Left renal cortex interstitium (tissue), 4 donors: ENCODE measurements around the gene CCDC184. TPM values are rescaled to one million over a fixed set of nuclear protein-coding genes. Genes with fewer than 3 reads are reported as not detected.

ENCODE experiments used
- DNase-seq, 4 donors: peaks; one replicate each; pipeline ENCODE4 v3.0.0-alpha.2; 2013; ENCODE audit warnings: low read depth in 4 of 4, low spot score in 2 of 4, missing footprints in 1 of 4
- polyA plus RNA-seq, 4 donors: library from polyadenylated mRNA; unstranded; fragments of 120-200 nt; gene quantifications; one replicate each; pipeline ENCODE4 v1.2.1, GENCODE V29; 2013; ENCODE audit not compliant: insufficient read length in 4 of 4

CCDC184 gene
- polyA plus RNA-seq, 4 donors, result 0.30 to 1.0 (median 0.66) TPM

- DNase-seq, result no peak
These were observed 5.5 kb upstream of the CCDC184 start for GRCh38 chr12:48177982-48178381.

- no peak for DNase-seq
These were observed 4.0 kb upstream of the CCDC184 start for GRCh38 chr12:48179466-48179865.

DNA sequence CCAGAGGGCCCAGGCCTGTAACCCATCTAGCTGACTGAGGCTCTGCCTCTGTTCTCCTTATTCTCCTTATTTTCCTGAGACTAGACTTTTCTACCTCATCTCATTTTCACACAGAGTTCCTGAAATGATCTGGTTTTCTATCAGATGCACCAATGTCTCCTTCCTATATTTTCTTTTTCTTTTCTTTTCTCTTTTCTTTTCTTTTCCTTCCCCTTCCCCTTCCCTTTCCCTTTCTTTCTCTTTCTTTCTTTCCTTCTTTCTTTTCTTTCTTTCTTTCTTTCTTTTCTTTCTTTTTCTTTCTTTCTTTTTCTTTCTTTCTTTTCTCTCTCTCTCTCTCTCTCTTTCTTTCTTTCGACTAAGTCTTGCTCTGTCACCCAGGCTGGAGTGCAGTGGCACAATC is 3.0 kb upstream of the CCDC184 start:
- DNase-seq, result no peak

- DNase-seq, result no peak
These were observed 2.5 kb upstream of the CCDC184 start for GRCh38 chr12:48180857-48181495.

- DNase-seq, result no peak
These were observed 813 bp upstream of the CCDC184 start for GRCh38 chr12:48182631-48183030.

- no peak for DNase-seq
These were observed 568 bp downstream of the CCDC184 start for GRCh38 chr12:48183876-48184548.

DNA sequence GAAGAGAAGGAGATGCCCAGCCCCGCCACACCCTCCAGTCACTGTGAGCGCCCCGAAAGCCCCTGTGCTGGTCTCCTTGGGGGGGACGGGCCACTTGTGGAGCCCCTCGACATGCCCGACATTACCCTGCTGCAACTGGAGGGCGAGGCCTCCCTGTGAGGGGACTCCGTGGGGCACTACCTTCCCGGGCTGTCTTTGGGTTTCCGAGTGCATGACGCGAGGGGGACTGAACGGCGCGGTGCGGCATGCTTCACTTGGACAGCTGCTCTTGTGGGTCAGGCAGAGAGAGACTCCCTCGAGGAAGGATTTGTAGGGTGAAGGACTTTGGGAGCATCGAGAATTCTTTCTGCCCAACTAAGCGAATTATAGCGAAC is 1.1 kb downstream of the CCDC184 start:
- DNase-seq, result no peak

- DNase-seq, result no peak
These were observed 1.9 kb downstream of the CCDC184 start for GRCh38 chr12:48185181-48185919.

DNA sequence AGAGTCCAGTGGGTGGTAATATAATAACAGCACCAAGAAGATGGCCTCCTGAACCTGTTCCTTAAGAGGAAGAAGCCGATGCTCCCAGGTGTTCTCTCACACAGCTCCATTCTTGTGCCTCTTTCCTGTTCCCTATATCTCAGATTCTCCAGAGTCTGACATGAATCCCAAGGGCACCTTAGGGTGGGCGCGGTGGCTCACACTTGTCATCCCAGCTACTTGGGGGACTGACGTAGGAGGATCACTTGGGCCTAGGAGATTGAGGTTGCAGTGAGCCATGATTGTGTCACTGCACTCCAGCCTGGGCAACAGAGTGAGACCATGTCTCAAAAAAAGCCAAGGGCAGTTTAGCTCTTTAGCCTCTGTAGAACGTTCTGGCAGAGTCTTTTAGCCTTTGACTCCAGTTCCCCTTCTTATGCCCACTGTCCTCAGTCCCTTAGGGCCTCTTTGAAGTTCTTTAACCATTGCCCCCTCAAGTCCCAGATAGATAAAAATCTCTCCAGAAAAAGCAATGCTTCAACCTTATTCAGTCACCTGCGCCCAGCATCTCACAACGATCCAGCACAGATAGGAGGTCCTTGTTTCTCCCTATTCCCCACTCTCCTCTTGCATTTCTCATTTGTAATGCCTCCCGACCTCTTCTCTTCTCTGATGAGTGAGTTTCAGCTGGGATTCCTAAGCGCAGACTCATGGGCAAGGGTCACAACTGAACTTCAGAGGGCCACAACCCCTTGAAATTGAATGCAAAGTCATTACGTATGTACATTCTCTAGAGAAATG is 4.7 kb downstream of the CCDC184 start:
- no peak for DNase-seq

- DNase-seq, result peak in 3 of 4 donors; percentile 60 to 77 (median 61)
These were observed 6.1 kb downstream of the CCDC184 start for GRCh38 chr12:48189331-48190125.

- no peak for DNase-seq
These were observed 7.7 kb downstream of the CCDC184 start for GRCh38 chr12:48191096-48191495.

DNA sequence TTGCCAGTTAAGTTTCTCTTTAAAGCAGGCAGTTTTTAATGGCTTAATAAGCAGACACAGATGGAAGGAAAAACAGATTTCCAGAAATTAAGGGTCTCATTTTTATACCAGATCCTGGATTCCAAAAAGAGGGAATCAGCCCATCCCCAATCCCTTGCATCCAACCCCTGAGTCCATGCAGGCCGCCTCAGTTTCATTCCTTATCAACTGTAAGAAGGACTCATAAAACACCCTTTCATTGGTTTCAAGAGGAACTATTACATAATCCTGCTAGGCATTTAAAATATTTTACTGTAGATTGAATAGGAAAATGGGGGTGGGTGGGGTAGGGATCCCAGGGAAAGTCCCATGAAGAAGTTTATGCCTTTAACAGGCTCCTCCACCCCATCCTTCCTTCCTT is 9.4 kb downstream of the CCDC184 start:
- no peak for DNase-seq

DNA sequence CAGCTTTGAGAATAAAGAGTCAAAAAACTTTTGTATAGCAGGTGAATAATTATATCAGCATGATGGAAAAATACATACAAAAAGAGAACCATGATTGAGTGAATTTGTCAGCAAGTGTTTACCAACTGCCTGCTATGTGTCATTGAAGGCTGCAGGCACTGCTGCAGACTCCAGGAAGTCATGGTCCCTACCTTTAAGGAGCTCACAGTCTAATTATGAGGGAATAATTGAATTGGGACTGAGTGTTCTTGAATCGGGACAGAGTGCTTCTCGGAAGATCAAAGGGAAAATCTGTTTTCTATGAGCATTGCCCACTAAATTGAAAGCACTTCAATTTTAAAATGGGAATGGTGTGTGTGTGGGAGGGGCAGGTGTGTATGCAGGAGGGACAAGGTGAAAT is 10.2 kb downstream of the CCDC184 start:
- DNase-seq, result no peak

- no peak for DNase-seq
These were observed 11.4 kb downstream of the CCDC184 start for GRCh38 chr12:48194799-48195201.

- peak in 1 of 4 donors; percentile 89 for DNase-seq
These were observed 14.1 kb downstream of the CCDC184 start for GRCh38 chr12:48197549-48197970.

- peak; percentile 86 to 93 (median 91) for DNase-seq
These were observed 14.7 kb downstream of the CCDC184 start for GRCh38 chr12:48197971-48198671.

GRCh38 chr12:48198672-48198971 is 15.2 kb downstream of the CCDC184 start:
- DNase-seq, result no peak

GRCh38 chr12:48198985-48199384 is 15.5 kb downstream of the CCDC184 start:
- DNase-seq, result no peak

GRCh38 chr12:48199774-48200221 is 16.4 kb downstream of the CCDC184 start:
- peak in 1 of 4 donors; percentile 50 for DNase-seq

GRCh38 chr12:48201091-48201490 is 17.6 kb downstream of the CCDC184 start:
- DNase-seq, result no peak
